HG02642 (cell line): ENCODE measurements around the gene RHEB.
A peak's percentile ranks its signal among the peaks of the same experiment; 100 is the strongest.

Source experiments
- ATAC-seq: cut with Tn5 transposase; IDR thresholded peaks from one replicate; pipeline ENCODE4 v1.9.1; 2021; ENCODE audit warnings: mild to moderate bottlenecking; ENCODE audit not compliant: unreplicated experiment, poor library complexity

RHEB gene

GRCh38 chr7:151481650-151482505 is 37.8 kb downstream of the RHEB start:
- ATAC-seq, result no peak

DNA sequence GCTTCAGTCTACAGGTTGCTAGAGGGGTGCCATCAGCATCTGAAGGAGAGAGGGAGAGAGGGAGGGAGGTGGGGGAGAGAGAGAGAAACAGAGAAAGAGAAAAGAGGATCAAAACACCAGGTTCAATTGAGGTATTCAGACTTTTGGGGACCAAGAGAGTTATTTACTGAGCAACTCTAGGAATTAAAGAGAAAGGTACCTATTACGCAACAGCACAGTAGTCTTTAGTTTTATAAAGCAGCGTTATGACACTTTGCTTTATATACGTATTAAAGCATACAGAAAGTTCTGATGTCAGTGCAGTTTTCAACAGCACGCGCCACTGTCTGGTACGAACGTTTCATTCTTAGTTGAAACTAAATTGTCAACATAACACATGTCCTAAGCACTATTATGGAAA is 41.8 kb downstream of the RHEB start:
- no peak for ATAC-seq

DNA sequence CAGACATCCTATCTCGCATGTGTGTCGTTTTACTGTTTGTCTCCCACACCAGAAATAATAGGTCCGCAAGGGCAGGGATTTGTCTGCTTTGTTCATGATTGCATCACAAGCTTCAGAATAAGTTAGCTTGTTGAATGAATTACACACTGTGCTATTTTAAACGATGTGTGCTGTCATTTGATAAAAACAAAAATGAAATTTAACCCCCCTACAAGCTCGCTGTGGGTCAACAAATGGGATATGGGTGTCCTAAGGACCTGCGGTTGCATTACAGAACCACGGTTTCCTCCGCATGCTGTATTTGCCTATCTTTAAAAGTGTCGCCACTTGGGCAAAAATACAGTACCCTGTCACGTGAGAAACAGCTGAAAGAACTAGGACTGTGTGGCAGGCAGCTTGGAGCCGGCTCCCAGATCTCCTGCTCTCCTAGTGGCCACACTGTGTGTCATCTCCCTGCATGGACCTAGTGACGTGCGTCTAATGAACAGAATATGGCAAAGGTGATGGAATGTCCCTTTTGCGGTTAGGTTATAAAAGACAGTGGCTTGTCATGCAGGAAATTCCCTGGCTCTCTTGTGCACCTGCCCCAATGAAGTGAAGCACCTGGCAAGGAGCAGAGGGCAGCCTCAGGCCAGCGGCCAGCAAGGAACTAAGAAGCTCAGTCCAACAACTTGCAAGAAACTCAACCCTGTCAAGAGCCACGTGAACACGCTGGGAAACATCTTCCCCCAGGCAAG is 46.9 kb downstream of the RHEB start:
- peak; percentile 50 for ATAC-seq

DNA sequence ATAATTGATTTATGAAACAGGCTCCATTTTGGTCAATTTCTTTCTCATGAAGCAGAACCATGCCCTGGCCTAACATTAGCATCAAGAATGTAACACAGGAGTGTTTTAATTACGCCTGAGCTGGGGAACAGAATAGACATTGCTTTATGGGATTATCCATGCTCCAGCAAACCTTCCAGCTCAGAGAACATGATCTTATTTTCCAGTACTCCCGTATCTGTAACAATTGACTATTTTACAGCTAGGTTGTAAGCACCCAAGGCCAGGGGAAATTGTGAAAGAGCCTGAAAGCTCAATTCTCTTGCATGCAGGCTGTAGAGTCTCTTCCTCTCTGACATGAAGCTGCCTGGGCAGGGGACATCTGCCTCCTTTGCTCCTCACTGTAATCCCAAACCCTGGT is 49.0 kb downstream of the RHEB start:
- ATAC-seq, result no peak

DNA sequence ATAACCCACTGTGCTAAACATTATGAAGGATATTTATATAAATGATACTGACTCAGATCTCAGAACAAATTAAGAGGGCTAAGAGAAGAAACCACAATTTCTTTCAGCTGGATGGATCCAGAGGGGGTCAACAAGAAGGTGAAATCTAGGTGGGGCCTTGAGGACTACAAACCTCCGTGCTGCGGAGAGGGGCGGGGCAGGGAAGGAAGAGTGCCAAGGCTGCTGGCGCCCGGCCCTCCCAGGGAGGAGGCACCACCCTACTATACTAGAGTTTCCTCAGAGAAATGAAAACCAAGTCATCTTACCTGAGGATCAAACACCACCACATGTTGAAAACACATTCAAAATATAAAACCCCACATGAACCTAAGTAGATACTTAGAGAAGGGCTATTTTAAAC is 50.4 kb downstream of the RHEB start:
- ATAC-seq, result no peak

DNA sequence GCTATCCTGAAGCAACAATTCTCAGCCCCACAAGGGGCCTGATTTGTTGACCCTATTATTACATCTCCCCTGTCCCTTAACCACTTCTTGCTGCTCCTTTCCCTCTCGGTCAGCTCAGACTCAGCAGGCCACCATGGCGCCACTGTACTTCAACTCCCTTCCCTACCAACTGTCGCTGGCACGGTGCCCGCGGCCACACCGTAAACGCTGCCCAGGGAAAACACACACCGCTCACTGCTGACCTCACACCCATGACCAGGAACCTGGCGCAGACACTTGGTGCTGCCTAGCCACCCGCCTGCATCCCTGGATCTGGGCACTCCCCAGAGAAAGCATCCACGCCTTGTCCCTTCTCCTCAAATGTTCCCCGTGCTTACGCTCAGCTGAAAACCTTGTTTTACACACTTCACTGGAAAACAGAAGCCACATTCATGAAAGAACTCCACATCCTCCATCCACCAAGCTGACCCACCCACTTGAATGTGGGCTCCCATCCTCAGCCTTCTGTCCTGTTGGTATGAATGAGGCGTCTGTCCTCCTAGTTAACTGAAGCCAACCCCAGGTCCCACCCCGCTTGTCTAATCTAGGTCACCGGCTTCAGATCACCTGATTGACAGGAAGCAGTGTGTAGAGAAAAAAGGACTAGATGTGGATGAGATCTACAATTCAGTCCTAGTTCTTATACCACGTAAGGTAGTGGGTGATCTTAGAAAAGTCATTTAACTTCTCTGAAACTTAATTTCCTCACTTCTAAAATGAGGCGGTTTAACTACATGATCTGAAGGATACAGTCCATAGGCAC is 51.3 kb downstream of the RHEB start:
- ATAC-seq, result no peak

DNA sequence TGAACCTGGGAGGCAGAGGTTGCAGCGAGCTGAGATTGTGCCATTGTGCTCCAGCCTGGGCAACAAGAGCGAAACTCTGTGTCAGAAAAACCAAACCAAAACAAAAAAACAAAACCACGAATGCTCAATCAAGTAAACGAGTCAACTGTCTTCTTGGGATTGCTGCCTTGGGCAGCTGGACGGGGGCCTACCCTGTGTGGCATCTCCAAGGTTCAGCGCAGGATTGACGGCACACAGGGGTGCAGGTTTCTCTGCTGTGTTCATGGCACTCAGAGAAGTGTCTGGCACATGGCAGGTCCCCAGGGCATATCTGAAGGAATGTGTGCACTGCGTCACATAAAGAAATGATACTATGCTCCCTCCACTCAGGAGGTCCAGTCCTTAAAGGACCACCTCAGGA is 54.5 kb downstream of the RHEB start:
- ATAC-seq, result no peak

GRCh38 chr7:151462306-151462779 is 57.4 kb downstream of the RHEB start:
- no peak for ATAC-seq

- ATAC-seq, result no peak
These were observed 57.8 kb downstream of the RHEB start for GRCh38 chr7:151461942-151462230.

- ATAC-seq, result no peak
These were observed 58.4 kb downstream of the RHEB start for GRCh38 chr7:151461096-151461941.

- ATAC-seq, result no peak
These were observed 59.2 kb downstream of the RHEB start for GRCh38 chr7:151460474-151460855.

DNA sequence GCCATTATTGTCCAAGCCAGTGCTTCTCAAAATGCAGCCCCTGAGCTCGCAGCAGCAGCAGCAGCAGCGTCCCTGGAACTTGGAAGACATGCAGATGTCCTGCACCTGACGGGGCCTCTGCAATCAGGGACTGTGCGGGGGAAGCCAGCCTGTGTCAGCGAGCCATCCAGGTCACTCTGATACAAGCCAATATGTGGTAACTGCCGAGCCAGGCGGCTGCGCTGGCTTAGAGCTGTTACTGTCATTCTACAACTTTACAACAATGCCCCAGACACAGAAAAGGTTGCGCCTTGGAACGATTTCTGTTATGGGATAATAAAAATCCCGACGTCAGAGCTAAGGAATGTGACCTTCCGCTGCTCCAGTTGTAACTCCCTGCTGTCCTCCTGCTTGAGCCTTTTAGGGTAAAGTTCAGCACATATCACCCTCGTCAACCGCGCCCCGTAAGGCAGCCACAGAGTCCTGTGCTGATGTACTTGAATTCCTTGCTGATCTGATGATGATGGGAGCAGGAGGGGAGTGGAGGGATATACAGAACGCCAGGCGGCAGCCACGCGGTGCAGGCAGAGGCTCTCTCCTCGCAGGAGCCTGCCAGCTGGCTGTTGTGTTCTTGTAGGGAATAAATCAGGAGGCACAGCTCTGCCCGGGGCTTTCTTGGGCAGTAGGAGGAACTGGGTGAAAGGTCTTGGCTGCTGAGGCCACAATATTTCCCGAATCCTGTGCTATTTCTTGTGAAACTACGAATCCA is 59.8 kb downstream of the RHEB start:
- no peak for ATAC-seq

DNA sequence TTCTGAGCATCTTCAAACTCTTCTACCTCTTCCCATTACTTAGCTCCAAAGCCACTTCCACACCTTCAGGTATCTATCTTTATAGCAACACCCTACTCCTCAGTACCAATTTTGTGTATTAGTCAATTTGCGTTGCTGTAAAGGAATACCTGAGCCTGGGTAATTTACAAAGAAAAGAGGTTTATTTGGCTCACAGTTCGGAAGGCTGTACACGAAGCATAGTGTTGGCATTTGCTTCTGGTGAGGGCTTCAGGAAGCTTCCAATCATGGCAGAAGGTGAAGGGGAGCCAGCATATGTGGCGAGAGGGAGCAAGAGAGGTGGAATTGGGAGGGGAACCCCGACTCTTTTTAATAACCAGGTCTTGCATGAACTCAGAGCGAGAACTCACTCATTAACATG is 62.2 kb downstream of the RHEB start:
- no peak for ATAC-seq

DNA sequence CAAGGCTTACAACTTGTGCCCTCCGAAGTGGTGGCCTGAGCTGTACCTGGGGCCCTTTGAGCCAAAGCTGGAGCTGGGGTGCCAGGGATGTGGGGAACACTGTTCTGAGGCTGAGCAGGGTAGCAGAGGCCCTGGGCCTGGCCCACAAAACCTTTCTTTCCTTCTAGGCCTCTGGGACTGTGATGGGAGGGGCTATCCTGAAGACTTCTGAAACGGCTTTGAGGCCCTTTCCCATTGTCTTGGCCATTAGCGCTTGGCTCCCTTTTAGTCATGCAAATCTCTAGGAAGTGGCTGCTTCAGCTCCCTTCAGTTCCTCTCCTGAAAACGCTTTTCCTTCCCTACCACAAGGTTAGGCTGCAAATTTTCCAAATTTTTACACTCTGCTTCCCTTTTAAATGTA is 62.9 kb downstream of the RHEB start:
- ATAC-seq, result no peak

DNA sequence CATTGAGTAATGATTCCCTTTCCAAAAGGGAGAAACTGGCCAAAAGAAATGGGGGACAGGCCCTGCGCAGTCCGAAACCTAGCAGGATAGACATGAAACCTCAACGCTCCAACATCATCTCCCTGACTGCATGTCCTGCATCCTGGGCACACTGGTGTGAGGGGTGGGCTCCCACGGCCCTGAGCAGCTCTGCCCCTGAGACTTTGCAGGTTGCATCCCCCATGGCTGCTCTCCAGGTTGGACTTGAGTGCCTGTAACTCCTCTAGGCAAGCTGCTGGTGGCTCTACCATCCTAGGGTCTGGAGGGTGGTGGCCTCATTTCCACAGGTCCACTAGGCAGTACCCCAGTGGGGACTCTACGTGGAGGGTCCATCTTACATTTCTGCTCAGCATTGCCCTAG is 63.4 kb downstream of the RHEB start:
- ATAC-seq, result no peak

DNA sequence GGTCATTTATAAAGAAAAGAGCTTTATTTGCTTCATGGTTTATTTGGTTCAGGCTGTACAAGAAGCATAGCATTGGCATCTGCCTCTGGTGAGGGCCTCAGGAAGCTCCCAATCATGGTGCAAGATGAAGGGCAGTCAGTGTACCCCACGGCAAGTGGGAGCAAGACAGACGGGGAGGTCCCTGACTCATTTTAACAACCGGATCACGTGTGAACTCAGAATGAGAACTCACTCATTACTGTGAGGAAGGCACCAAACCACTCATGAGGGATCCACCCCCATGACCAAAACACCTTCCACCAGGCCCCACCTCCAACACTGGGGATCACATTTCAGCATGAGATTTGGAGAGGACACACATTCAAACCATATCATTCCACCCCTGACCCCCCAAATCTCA is 64.0 kb downstream of the RHEB start:
- no peak for ATAC-seq

- ATAC-seq, result no peak
These were observed 64.7 kb downstream of the RHEB start for GRCh38 chr7:151454932-151455530.

DNA sequence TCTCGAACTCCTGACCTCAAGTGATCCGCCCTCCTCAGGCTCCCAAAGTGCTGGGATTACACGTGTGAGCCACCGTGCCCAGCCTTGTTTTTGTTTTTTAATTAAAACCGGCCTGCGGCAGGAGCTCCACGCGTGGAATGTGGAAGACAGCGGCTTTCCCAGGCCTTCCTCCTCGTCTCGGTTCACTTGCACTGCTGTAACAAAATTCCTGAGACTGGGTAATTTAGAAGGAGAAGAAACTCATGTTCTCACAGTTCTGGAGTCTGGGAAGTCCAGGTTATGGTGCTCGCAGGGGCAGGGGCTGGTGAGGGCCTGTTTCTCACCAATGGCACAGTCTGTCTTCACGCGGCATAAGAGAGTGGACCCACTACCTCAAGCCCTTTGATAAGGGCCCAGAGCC is 65.4 kb downstream of the RHEB start:
- ATAC-seq, result no peak

GRCh38 chr7:151453326-151453791 is 66.3 kb downstream of the RHEB start:
- no peak for ATAC-seq
